Measurements from ENCODE around the gene GABRD.

Gene GABRD

DNA sequence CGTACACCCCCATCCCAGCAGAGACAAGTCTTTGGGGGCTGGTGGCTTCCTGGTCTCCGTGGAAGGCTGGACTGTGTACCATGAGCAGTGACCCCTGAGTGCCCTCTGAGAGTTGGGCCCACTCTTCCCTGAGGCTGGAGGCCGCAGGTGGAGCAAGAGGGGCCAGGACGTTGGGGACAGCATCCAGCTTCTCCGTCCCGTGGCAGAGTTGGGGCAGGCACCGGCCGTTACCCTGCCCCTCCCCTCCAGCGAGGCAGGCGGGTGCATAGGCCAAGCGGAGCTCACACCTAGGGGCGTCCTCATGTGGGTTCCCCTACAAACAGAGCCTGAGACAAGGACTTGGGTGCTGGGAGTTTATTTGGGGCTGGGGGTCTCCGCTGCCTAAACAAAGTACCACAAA, 14.0 kb downstream of the GABRD start:
- DNase-seq = no peak
- no peaks in the 10 kb centered on the region for H3K9me3 ChIP-seq (ENCODE audit: severe bottlenecking)
- no peaks in the 10 kb centered on the region for H3K36me3 ChIP-seq
- no peak overlapping the region for H3K4me3 ChIP-seq (ENCODE audit: low read depth, low read length)
- no peak overlapping the region for H3K27ac ChIP-seq
- H3K27me3 ChIP-seq (ENCODE audit: insufficient read depth, low read depth, severe bottlenecking) = no peaks in the 10 kb centered on the region
- TF ChIP-seq, protein P1, sequence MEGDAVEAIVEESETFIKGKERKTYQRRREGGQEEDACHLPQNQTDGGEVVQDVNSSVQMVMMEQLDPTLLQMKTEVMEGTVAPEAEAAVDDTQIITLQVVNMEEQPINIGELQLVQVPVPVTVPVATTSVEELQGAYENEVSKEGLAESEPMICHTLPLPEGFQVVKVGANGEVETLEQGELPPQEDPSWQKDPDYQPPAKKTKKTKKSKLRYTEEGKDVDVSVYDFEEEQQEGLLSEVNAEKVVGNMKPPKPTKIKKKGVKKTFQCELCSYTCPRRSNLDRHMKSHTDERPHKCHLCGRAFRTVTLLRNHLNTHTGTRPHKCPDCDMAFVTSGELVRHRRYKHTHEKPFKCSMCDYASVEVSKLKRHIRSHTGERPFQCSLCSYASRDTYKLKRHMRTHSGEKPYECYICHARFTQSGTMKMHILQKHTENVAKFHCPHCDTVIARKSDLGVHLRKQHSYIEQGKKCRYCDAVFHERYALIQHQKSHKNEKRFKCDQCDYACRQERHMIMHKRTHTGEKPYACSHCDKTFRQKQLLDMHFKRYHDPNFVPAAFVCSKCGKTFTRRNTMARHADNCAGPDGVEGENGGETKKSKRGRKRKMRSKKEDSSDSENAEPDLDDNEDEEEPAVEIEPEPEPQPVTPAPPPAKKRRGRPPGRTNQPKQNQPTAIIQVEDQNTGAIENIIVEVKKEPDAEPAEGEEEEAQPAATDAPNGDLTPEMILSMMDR (IDR thresholded peaks at IDR 0.05; ENCODE audit: low read depth, low read length) = no peak

DNA sequence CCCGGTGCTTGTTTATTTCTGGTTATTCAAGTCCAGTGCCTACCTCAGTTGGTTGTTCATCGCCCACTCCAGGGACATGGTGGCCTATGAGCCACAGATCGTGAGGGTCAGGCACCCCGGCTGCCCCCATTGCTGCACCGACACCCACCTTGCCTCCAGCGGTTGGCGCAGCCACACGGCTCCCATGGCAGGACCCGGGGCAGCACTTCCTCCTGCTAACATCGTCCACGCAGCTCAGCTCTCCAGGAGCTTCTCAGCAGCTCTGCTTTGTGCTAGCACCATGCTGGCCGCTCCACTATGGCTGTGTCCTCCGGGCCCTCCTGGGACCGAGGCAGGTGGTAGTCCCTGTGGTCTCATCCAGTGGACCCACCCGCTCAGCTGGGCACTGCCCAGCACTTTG, 17.1 kb downstream of the GABRD start:
- H3K4me3 ChIP-seq (ENCODE audit: low read depth, low read length) = no peak overlapping the region
- TF ChIP-seq, protein P1 (IDR thresholded peaks at IDR 0.05; ENCODE audit: low read depth, low read length) = no peak
- no peak for DNase-seq
- H3K36me3 ChIP-seq = no peaks in the 10 kb centered on the region
- H3K9me3 ChIP-seq (ENCODE audit: severe bottlenecking) = peaks cover 4% of the 10 kb centered on the region
- no peak overlapping the region for H3K27ac ChIP-seq
- H3K27me3 ChIP-seq (ENCODE audit: insufficient read depth, low read depth, severe bottlenecking) = no peaks in the 10 kb centered on the region

DNA sequence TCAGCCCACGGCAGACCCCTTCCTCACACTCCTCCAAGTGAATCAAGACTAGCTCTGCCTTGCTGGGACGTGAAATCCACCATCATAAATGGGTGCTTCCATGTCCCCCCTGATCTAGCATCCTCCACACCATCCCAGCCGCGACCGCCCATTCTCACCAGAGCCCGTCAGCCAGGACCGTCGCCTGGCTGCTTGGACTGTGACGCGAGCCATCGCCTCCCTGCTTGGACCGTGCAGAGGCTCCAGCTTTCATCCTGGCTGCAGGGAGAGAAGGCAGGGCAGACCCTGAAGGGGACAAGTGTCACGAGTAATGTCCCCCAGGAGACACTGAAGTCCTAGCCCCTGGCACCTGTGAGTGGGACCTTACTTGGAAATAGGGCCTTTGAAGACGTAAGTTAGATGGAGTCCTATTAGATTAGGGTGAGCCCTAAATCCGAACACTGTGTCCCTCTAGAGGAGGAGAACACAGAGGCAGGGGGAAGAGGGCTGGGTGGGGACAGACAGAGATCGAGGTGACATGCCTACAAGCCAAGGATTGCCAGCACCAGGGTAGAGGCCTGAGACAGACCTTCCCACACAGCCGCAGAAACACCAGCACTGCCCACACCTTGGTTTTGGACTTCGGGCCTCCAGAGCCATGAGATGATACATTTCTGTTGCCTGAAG, 18.3 kb downstream of the GABRD start:
- TF ChIP-seq, protein P1 (IDR thresholded peaks at IDR 0.05; ENCODE audit: low read depth, low read length) = no peak
- Histone ChIP-seq H3K27me3 (ENCODE audit: insufficient read depth, low read depth, severe bottlenecking) (no peaks in the 10 kb centered on the region), H3K9me3 (ENCODE audit: severe bottlenecking) (peaks cover 4% of the 10 kb centered on the region), H3K36me3 (no peaks in the 10 kb centered on the region), H3K4me3 (ENCODE audit: low read depth, low read length) (no peak overlapping the region), H3K27ac (no peak overlapping the region)
- no peak for DNase-seq

DNA sequence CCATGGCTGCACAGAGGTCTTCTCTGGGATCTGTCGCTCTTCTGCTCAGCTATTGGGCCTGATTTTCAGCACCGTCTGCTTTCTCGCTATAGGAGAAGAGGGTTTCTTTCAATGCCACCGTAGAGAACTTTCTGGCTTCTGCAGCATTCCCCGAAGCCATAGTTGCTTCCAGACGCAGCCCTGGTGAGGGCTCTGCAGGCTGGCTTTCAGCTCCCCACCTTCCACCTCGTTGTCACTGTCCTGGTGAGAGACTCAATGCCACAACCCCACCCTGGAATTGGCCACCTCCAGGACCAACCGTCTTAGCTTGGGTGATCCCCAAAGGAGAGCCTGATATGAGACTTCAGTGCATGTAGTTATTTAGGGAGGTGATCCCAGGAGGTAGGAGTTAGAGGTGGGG, 19.1 kb downstream of the GABRD start:
- TF ChIP-seq, protein P1 (IDR thresholded peaks at IDR 0.05; ENCODE audit: low read depth, low read length) = no peak
- Histone ChIP-seq H3K27me3 (ENCODE audit: insufficient read depth, low read depth, severe bottlenecking) (no peaks in the 10 kb centered on the region), H3K27ac (no peak overlapping the region), H3K9me3 (ENCODE audit: severe bottlenecking) (peaks cover 4% of the 10 kb centered on the region), H3K36me3 (no peaks in the 10 kb centered on the region), H3K4me3 (ENCODE audit: low read depth, low read length) (no peak overlapping the region)
- no peak for DNase-seq

DNA sequence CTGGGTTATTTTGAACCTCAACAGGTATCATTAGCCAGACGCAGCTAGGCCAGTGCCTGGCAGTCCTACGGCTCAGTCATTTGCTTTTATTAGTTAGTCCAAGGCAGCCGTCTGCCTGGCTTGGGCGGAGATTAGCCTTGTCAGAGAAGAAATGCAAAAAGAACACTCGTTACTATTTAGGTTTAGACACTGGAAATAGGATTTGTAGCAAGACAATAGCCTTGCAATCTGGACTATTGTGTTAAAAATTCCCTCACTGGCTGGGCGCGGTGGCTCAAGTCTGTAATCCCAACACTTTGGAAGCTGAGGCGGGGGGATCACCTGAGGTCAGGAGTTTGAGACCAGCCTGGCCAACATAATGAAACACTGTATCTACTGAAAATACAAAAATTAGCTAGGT, 20.1 kb downstream of the GABRD start:
- no peaks in the 10 kb centered on the region for H3K36me3 ChIP-seq
- H3K4me3 ChIP-seq (ENCODE audit: low read depth, low read length) = no peak overlapping the region
- TF ChIP-seq, protein P1 (IDR thresholded peaks at IDR 0.05; ENCODE audit: low read depth, low read length) = no peak
- DNase-seq = peak; percentile 33
- H3K9me3 ChIP-seq (ENCODE audit: severe bottlenecking) = peaks cover 4% of the 10 kb centered on the region
- no peaks in the 10 kb centered on the region for H3K27me3 ChIP-seq (ENCODE audit: insufficient read depth, low read depth, severe bottlenecking)
- no peak overlapping the region for H3K27ac ChIP-seq

DNA sequence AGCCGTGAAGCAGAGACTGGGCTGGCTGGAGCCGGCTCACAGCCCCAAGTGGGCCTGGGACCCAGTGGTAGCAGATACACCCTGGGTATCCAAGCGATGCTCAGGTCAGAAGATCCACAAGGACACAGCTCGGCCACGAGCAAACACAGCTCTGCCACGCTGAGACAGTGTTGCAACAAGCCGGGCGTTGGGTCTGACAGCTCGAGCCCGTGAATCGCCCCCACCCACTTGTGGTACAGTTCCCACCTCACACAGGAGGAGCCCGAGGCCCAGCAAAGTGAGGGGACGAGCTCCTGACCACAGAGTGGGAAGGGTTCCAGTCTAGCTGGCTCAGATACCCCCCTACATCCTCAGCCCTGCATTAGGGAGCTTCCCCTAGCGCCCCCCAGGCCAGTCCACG, 22.2 kb downstream of the GABRD start:
- TF ChIP-seq, protein P1 (IDR thresholded peaks at IDR 0.05; ENCODE audit: low read depth, low read length) = no peak
- Histone ChIP-seq H3K9me3 (ENCODE audit: severe bottlenecking) (peaks cover 4% of the 10 kb centered on the region), H3K36me3 (no peaks in the 10 kb centered on the region), H3K4me3 (ENCODE audit: low read depth, low read length) (no peak overlapping the region), H3K27ac (no peak overlapping the region), H3K27me3 (ENCODE audit: insufficient read depth, low read depth, severe bottlenecking) (no peaks in the 10 kb centered on the region)
- no peak for DNase-seq
